Measurements from ENCODE around the gene SMYD3.

GRCh38 chr1:246516126-246516525, 9.0 kb upstream of the SMYD3 start:
- TF ChIP-seq ZNF274 (IDR thresholded peaks at IDR 0.05; ENCODE audit: low read depth, low read length): no peak
- no peak for TF ChIP-seq YY1 (IDR thresholded peaks at IDR 0.05; ENCODE audit: insufficient read depth, insufficient read length)
